ENCODE results near the gene GRIK1. TPM values are rescaled to one million over a fixed set of nuclear protein-coding genes. Genes with fewer than 3 reads are reported as not detected.

The GRIK1 gene
- total and polyA plus RNA-seq, 5 donors, result not detected

DNA sequence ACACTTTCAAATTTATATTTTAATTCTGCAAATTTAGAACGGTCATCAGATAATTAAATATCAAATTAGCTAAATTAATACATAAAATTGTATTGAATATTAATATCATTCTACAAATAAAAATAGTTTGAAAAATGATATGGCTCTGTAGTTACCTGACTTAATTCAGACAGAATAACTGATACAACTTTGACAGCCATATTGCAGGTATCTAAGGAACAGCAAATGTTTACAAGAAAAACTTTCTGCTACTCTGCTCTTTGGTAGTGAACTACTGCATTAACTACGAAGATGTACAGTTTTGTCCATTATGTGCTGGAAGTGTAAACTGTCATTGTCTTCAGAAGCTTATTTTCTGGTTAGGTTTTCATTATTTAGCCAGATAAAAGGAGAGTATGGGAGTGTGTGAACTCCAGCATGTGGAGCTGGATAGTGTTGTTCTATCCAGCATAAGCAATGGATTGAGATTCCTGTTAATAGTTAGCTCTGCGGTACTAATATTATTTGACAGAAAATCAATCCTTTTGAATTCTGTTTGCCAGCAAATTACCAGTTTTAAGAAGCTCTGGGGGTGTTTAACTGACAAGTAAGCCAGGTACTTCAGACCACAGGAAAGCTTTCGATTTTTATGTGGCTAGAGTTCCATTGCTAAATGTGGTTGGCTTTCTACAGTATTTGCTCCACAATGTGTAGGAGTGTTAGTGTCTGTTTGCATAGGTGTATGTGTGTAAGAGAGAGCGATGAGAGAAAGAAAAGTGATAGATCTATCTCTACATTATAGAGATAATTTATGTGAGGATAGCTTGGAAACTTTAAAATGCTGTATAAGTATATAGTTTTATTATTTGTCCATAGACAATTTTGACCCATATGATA is 247.9 kb downstream of the GRIK1 start:
- H3K9me3 ChIP-seq (ENCODE audit: control insufficient read depth, low read length), result no peaks in the 10 kb centered on the region
- H3K27me3 ChIP-seq (ENCODE audit: control insufficient read depth, insufficient read depth), result no peaks in the 10 kb centered on the region
- H3K27ac ChIP-seq (ENCODE audit: low read length), result no peak overlapping the region
- ATAC-seq (no peak), DNase-seq (no peak)
- WGBS, result 91% methylated on average over 5 of the region's 5 CpGs
- intact Hi-C loops (cut with DNase I), result no loop called here
- H3K4me1 ChIP-seq (ENCODE audit: control insufficient read depth, insufficient read depth, low read length), result no peaks in the 10 kb centered on the region
- H3K4me3 ChIP-seq (ENCODE audit: low read length), result no peak overlapping the region

DNA sequence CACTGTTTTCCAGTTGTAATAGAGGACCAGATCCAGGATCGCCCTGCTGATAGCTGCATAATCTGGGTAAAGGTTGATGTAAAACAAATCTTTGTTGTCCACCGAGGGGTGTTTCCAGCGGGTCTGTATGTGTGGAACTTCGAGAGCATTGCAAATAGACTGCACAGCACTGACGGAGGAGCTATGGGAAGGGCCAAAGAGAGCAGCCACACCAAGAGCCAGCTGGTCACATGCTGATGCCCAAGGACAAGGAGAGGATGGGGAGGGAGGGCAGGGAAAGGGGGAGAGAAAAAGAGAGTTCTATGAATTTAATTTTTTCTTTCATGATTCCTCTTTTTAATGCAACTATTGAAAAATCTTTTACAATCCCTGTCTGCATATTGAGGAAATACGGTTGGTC is 250.0 kb downstream of the GRIK1 start:
- H3K4me1 ChIP-seq (ENCODE audit: control insufficient read depth, insufficient read depth, low read length), result no peaks in the 10 kb centered on the region
- 85% methylated on average over 6 of the region's 6 CpGs for WGBS
- no peak overlapping the region for H3K27ac ChIP-seq (ENCODE audit: low read length)
- H3K9me3 ChIP-seq (ENCODE audit: control insufficient read depth, low read length), result no peaks in the 10 kb centered on the region
- no peaks in the 10 kb centered on the region for H3K27me3 ChIP-seq (ENCODE audit: control insufficient read depth, insufficient read depth)
- H3K4me3 ChIP-seq (ENCODE audit: low read length), result no peak overlapping the region
- intact Hi-C loops (cut with DNase I), result no loop called here
- DNase-seq (no peak), ATAC-seq (no peak)

DNA sequence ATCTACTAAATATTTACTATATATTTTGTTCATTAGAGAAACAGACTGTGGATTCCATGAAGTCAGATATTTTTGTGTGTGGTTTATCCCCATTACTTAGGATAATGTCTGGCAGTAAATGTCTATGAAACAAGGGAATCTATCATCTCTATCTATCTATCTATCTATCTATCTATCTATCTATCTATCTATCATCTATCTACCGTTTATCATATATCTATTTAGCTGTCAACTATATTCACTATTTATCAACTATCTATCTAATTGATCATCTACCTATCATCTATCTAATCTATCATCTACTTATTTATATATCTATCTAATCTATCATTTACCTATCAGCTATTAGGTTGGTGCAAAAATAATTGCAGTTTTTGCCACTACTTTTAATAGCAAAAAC is 255.7 kb downstream of the GRIK1 start:
- intact Hi-C loops (cut with DNase I), result no loop called here
- 93% methylated on average over 1 of the region's 1 CpG for WGBS
- ATAC-seq (no peak), DNase-seq (no peak)
- Histone ChIP-seq H3K4me1 (ENCODE audit: control insufficient read depth, insufficient read depth, low read length) (no peaks in the 10 kb centered on the region), H3K27ac (ENCODE audit: low read length) (no peak overlapping the region), H3K27me3 (ENCODE audit: control insufficient read depth, insufficient read depth) (no peaks in the 10 kb centered on the region), H3K9me3 (ENCODE audit: control insufficient read depth, low read length) (no peaks in the 10 kb centered on the region), H3K4me3 (ENCODE audit: low read length) (no peak overlapping the region)

DNA sequence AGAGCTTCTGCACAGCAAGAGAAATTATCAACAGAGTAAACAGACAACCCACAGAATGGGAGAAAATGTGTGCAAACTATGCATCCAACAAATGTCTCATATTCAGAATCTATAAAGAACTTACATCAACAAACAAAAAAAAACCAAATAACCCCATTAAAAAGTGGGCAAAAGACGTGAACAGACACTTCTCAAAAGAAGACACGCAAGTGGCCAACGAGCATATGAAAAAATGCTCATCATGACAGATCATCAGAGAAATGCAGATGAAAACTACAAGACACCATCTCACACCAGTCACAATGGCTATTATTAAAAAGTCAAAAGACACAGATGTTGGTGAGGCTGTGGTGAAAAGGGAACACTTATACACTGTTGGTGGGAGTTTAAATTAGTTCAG is 257.0 kb downstream of the GRIK1 start:
- Histone ChIP-seq H3K27me3 (ENCODE audit: control insufficient read depth, insufficient read depth) (no peaks in the 10 kb centered on the region), H3K4me3 (ENCODE audit: low read length) (no peak overlapping the region), H3K27ac (ENCODE audit: low read length) (no peak overlapping the region), H3K4me1 (ENCODE audit: control insufficient read depth, insufficient read depth, low read length) (no peaks in the 10 kb centered on the region), H3K9me3 (ENCODE audit: control insufficient read depth, low read length) (no peaks in the 10 kb centered on the region)
- DNase-seq (no peak), ATAC-seq (no peak)
- 97% methylated on average over 3 of the region's 3 CpGs for WGBS
- intact Hi-C loops (cut with DNase I), result no loop called here

DNA sequence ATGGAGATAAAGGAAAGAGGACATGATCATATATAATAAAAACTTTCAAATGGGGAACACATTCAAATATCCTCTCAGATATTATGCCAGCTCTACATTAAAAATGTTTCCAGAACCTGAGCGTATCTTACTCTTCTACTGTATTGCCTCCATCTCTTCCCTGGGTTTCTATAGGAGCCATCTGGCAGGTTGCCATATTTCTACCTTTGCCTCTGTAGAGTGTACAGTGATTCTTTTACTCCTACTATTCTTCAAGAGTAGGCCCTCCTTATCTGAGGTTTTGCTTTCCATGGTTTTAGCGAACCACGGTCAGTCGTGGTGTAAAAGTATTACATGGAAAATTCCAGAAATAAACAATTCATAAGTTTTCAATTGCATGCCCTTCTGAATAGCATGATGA is 259.5 kb downstream of the GRIK1 start:
- no peak for ATAC-seq
- H3K27me3 ChIP-seq (ENCODE audit: control insufficient read depth, insufficient read depth), result no peaks in the 10 kb centered on the region
- intact Hi-C loops (cut with DNase I), result no loop called here
- 96% methylated on average over 4 of the region's 4 CpGs for WGBS
- H3K4me1 ChIP-seq (ENCODE audit: control insufficient read depth, insufficient read depth, low read length), result no peaks in the 10 kb centered on the region
- no peak overlapping the region for H3K4me3 ChIP-seq (ENCODE audit: low read length)
- DNase-seq, result no peak
- no peak overlapping the region for H3K27ac ChIP-seq (ENCODE audit: low read length)
- H3K9me3 ChIP-seq (ENCODE audit: control insufficient read depth, low read length), result no peaks in the 10 kb centered on the region

DNA sequence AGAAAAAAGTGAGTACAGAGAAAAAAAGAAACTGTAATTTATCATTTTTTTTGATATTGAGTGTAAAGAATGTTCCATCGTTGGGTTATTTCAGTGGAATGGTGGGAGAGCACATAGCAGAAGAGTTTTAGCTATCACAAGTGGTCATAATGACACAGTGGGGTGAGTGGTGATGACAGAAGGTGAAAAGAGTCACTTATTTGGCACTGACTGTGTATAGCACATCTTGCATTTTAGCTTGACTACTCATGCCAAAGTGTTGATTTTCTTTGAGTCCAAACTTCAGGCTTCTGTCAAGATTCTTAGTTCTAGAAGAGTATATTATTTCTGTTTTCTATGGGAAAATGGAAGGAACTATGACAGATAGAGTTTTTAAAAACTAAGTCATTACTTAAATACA is 261.2 kb downstream of the GRIK1 start:
- intact Hi-C loops (cut with DNase I), result no loop called here
- WGBS, result 44% methylated on average over 1 of the region's 1 CpG
- DNase-seq (no peak), ATAC-seq (no peak)
- no peak overlapping the region for H3K4me3 ChIP-seq (ENCODE audit: low read length)
- no peaks in the 10 kb centered on the region for H3K9me3 ChIP-seq (ENCODE audit: control insufficient read depth, low read length)
- H3K27ac ChIP-seq (ENCODE audit: low read length), result no peak overlapping the region
- H3K4me1 ChIP-seq (ENCODE audit: control insufficient read depth, insufficient read depth, low read length), result no peaks in the 10 kb centered on the region
- H3K27me3 ChIP-seq (ENCODE audit: control insufficient read depth, insufficient read depth), result no peaks in the 10 kb centered on the region

DNA sequence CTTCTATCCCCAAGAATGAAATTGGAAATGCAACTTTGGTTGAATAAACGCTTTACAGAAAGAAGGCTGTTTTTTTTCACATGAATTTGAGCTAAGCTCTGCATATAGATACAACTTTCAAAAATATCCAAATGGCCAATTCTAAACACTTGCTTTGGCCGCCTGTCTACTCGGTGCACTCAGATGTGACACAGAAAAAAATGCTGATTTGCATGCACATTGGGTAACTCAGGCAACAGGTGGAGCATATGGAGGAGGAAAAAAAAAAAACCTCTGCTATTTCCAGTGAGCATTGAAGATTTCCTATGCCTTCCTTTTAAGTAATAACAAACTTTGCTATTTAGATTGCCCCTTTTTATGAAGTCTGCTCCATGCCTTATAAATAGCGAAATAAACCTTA is 262.5 kb downstream of the GRIK1 start:
- Histone ChIP-seq H3K27me3 (ENCODE audit: control insufficient read depth, insufficient read depth) (no peaks in the 10 kb centered on the region), H3K9me3 (ENCODE audit: control insufficient read depth, low read length) (no peaks in the 10 kb centered on the region), H3K27ac (ENCODE audit: low read length) (no peak overlapping the region), H3K4me1 (ENCODE audit: control insufficient read depth, insufficient read depth, low read length) (no peaks in the 10 kb centered on the region), H3K4me3 (ENCODE audit: low read length) (no peak overlapping the region)
- DNase-seq (no peak), ATAC-seq (no peak)
- WGBS, result 94% methylated on average over 4 of the region's 4 CpGs
- intact Hi-C loops (cut with DNase I), result no loop called here

DNA sequence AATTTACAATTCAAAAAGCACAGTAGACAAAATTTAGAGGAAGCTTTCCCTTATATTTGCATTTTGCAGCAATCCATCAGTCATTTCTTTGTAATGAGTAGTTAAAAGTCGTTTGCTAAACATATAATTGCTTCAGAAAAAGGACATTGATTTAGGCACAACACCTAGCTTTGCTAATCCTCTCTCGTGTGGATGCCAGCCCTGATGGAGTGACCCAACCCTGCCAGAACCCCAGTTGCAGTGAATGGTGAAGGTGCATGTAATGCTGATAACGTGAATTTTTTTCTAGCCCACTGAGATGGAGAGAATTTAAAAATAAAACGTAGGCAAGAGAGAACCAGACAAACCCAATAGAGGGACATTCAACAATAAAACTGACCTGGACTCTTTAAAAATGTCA is 263.4 kb downstream of the GRIK1 start:
- Histone ChIP-seq H3K9me3 (ENCODE audit: control insufficient read depth, low read length) (no peaks in the 10 kb centered on the region), H3K27ac (ENCODE audit: low read length) (no peak overlapping the region), H3K4me1 (ENCODE audit: control insufficient read depth, insufficient read depth, low read length) (no peaks in the 10 kb centered on the region), H3K4me3 (ENCODE audit: low read length) (no peak overlapping the region), H3K27me3 (ENCODE audit: control insufficient read depth, insufficient read depth) (no peaks in the 10 kb centered on the region)
- intact Hi-C loops (cut with DNase I), result no loop called here
- ATAC-seq, result no peak
- 72% methylated on average over 4 of the region's 4 CpGs for WGBS
- DNase-seq, result no peak

DNA sequence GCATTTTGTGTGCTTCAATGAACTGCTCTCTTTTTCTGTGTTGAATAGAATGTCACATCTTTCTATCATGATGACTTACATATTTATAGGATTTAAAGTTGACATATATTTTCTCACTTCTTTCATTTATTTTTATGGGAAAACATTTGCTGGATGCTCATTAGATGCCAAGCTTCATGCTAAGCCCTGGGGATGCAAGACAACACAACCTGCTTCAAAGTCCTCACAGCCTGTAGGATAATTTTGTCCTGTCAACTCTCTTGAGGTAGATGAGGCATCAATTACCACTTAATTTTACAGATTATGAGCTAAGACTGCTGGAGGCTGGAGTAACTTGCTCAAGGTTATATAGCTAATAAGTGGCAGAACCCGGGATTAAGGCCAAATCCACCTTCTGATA is 264.3 kb downstream of the GRIK1 start:
- 94% methylated on average over 1 of the region's 1 CpG for WGBS
- ATAC-seq (no peak), DNase-seq (no peak)
- no peak overlapping the region for H3K27ac ChIP-seq (ENCODE audit: low read length)
- H3K4me1 ChIP-seq (ENCODE audit: control insufficient read depth, insufficient read depth, low read length), result no peaks in the 10 kb centered on the region
- no peaks in the 10 kb centered on the region for H3K27me3 ChIP-seq (ENCODE audit: control insufficient read depth, insufficient read depth)
- no peak overlapping the region for H3K4me3 ChIP-seq (ENCODE audit: low read length)
- H3K9me3 ChIP-seq (ENCODE audit: control insufficient read depth, low read length), result no peaks in the 10 kb centered on the region
- intact Hi-C loops (cut with DNase I), result no loop called here

DNA sequence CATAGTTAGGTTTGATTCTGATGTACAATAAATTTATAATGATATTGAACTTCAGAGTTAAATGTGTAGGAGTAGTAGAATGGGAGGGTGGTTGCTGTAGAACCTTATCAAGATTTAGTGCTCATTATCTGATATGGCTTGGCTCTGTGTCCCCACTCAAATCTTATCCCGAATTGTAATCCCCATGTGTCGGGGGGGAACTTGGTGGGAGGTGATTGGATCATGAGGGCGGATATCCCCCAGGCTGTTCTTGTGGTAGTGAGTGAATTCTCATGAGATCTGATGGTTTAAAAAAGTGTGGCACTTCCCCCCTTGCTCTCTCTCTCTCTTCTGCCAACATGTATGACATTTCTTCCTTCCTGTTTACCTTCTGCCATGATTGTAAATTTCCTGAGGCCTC is 265.5 kb downstream of the GRIK1 start:
- intact Hi-C loops (cut with DNase I), result no loop called here
- no peaks in the 10 kb centered on the region for H3K9me3 ChIP-seq (ENCODE audit: control insufficient read depth, low read length)

DNA sequence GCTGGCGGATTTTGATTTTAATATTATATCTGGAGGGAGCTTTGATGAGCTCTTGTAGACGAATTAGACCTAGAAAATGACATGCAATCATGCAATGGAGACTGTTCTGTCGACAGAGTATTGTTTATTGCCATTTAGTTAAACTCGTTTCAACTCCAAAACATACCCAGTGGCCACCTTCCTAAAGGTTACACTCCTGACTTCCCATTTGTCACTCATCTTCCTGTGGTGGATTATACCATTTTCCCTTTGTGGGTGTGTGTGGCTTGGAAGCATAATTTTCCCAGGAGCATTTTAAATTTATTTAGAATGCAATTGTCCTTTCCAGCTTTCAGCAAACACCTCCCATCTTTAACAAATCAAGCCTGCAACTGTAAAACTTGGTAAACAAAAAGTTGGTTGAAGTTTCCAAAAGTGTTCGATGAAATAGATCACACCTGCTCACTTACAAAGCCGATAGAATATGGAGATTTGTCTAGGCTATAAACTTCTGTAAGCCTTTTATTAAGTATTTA is 266.6 kb downstream of the GRIK1 start:
- ATAC-seq (no peak), DNase-seq (no peak)
- no peaks in the 10 kb centered on the region for H3K27me3 ChIP-seq (ENCODE audit: control insufficient read depth, insufficient read depth)
- intact Hi-C loops (cut with DNase I), result no loop called here
- no peak overlapping the region for H3K4me3 ChIP-seq (ENCODE audit: low read length)
- H3K27ac ChIP-seq (ENCODE audit: low read length), result no peak overlapping the region
- no peaks in the 10 kb centered on the region for H3K9me3 ChIP-seq (ENCODE audit: control insufficient read depth, low read length)
- WGBS, result 77% methylated on average over 6 of the region's 6 CpGs
- H3K4me1 ChIP-seq (ENCODE audit: control insufficient read depth, insufficient read depth, low read length), result no peaks in the 10 kb centered on the region

More for the DNA sequence above, 265.5 kb downstream of the GRIK1 start:
- Histone ChIP-seq H3K4me3 (ENCODE audit: low read length) (no peak overlapping the region), H3K27me3 (ENCODE audit: control insufficient read depth, insufficient read depth) (no peaks in the 10 kb centered on the region), H3K4me1 (ENCODE audit: control insufficient read depth, insufficient read depth, low read length) (no peaks in the 10 kb centered on the region), H3K27ac (ENCODE audit: low read length) (no peak overlapping the region)
- WGBS, result 73% methylated on average over 3 of the region's 3 CpGs
- DNase-seq, result no peak
- ATAC-seq, result no peak
